GM13977 (cell line): Measurements from ENCODE around the gene RUVBL1.

Source experiments
- DNase-seq: peaks from one replicate; pipeline ENCODE4 v3.0.0; 2012; ENCODE audit warnings: low spot score
- in situ Hi-C: fragments of 300-500 bp; cut with MboI; formaldehyde crosslinking; loops from one replicate; pipeline ENCODE4 v1.12.0; 2022; ENCODE audit warnings: low sequenced_read_pairs, low pct_unique_long_range_greater_than_20kb, mixed read lengths, inconsistent platforms; ENCODE audit not compliant: unreplicated experiment
- TF ChIP-seq, protein P1 (sequence below): IDR thresholded peaks from 2 replicates; pipeline ENCODE4 v1.5.1; 2012; ENCODE audit warnings: mild to moderate bottlenecking, control low read depth; ENCODE audit not compliant: insufficient read depth; ENCODE audit errors: extremely low read depth, missing control alignments

Gene RUVBL1

DNA sequence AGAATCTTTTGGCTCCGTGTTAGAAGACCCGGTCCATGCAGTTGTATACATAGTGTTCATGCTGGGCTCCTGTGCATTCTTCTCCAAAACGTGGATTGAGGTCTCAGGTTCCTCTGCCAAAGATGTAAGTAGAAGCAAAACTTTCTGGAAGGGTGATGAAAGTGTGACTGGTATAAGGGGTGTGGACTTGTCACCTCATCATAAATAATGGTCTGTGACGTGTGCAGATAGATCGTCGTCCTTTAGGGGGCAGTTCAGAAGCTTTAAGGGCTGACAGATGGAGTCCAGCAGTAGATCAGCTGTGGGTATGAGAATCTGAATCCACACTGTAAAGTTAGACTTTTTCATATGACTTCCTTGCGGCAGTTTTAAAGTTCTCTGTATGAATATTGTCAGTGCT is 56.1 kb downstream of the RUVBL1 start:
- TF ChIP-seq, protein P1, sequence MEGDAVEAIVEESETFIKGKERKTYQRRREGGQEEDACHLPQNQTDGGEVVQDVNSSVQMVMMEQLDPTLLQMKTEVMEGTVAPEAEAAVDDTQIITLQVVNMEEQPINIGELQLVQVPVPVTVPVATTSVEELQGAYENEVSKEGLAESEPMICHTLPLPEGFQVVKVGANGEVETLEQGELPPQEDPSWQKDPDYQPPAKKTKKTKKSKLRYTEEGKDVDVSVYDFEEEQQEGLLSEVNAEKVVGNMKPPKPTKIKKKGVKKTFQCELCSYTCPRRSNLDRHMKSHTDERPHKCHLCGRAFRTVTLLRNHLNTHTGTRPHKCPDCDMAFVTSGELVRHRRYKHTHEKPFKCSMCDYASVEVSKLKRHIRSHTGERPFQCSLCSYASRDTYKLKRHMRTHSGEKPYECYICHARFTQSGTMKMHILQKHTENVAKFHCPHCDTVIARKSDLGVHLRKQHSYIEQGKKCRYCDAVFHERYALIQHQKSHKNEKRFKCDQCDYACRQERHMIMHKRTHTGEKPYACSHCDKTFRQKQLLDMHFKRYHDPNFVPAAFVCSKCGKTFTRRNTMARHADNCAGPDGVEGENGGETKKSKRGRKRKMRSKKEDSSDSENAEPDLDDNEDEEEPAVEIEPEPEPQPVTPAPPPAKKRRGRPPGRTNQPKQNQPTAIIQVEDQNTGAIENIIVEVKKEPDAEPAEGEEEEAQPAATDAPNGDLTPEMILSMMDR = no peak
- DNase-seq = no peak
- in situ Hi-C loops = no loop called here

DNA sequence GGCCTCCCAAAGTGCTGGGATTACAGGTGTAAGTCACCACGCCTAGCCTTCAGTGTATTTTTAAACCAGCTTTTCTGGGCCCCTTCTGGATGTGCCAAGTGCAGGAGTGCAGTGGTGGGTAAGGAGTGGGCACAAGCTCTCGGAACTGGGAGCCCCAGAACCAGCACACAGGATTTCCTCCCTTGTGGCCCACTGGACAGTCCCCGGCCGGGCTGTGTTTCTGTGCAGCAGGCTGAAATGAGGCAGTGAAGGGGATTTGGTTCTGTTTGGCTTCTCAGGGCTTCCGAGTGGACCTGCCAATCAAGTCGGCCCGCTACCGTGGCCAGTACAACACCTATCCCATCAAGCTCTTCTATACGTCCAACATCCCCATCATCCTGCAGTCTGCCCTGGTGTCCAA is 56.9 kb downstream of the RUVBL1 start:
- TF ChIP-seq, protein P1 = no peak
- DNase-seq = no peak
- in situ Hi-C loops = no loop called here

DNA sequence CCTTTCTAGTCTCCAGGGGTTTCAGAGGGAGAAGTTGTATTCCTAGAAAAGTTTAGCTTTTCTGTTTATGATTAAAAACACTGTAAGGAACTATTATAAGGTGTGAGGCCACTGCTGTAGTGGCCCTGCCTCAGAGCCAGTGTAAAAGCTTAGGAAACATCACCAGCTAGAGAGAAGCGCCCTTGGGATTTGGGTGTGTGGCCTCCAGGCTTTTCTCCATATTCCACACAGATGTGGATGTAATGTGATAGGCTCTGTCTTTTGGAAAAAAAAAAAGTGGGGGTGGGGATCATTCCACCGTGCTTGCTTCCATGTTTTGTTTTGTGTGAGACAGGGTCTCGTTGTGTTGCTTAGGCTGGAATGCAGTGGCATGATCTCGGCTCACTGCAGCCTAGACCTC is 57.5 kb downstream of the RUVBL1 start:
- in situ Hi-C loops = no loop called here
- DNase-seq = no peak
- TF ChIP-seq, protein P1 = no peak

DNA sequence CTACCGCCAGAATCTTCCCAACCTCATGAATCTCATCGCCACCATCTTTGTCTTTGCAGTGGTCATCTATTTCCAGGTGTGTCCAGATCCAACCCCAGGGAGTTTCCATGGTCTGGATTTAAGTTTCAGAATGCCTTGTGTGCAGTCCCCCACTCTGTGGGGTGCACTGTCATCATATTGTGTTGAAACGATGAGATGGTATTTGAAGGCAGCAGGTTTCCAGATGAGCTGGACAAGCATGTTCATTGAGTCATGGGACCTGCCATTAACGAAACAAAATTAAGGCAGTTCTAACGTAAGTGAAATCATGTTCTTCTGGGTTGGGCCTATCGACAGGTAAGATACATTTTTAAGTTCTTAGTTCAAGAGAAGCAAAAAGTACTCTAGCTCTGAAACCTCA is 58.6 kb downstream of the RUVBL1 start:
- TF ChIP-seq, protein P1 = no peak
- no peak for DNase-seq
- in situ Hi-C loops = no loop called here

DNA sequence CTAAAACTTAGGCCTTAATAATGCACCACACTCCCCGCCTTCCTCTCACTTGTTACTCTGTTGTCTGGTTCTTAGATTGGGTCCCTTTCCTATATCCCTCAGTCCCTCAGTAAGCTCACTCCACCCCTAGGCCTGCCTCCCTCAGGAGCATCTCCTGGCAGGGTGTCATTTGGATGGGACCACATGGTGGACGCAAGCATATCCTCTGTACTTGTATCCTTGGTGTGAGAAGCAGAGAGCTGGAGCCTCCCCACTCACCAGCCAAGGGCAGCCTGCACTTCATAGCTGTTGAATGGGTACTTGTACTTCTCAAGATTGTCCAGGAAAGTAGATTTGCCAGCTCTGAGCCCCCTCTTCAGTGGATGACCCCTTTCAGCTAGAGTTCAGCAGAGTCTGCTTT is 59.7 kb downstream of the RUVBL1 start:
- in situ Hi-C loops = no loop called here
- no peak for DNase-seq
- TF ChIP-seq, protein P1 = no peak

DNA sequence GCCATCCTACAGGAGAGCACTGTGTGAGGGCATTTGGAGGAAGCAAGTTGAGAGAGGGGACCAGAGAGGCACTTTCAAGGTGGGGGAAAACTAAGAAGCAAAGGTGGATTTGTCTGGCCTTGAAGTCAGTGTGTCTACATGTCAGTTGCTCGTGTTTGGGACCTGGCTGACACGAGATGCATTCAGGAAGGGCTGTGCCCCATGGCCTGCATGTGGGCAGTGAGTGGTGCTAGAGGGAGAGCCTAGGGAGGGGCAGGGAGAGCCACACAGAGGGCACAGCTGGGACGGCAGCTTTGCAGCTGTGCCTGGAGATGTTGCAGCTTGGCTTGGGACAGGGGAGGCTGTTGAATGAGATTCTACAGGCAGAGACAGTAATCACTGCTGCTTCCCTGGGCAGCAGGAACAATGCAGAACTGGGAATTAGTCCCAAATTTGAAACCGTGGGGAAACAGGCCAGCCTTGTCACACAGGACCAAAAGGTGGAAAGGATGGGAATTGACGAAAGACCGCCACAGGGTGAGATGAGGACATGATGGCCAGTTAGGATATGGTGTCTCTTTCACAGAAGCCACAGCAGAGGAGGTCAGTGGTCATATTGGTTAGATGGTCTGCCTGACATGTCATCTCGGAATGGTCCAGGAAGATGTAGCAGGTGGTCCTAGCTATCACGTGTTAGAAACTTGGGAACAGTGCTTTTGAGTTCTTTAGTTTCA is 61.4 kb downstream of the RUVBL1 start:
- DNase-seq = no peak
- in situ Hi-C loops = no loop called here
- TF ChIP-seq, protein P1 = no peak
